Activated CD4-positive, alpha-beta T cell treated with anti-CD3 and anti-CD28 coated beads for 36 hours (primary cell): ENCODE results near the gene DENND5A. TPM values are rescaled to one million over a fixed set of nuclear protein-coding genes. Genes with fewer than 3 reads are reported as not detected.

Experiments used
- ATAC-seq: fragments of 200-7000 bp; cut with Tn5 transposase; one replicate; pipeline ENCODE4 v1.10.0; 2021; ENCODE audit warnings: mild to moderate bottlenecking, moderate library complexity
- CTCF ChIA-PET: fragments of 350-600 bp; sonication (Branson Sonifier 250); formaldehyde crosslinking; loops from one replicate; lab custom pipeline; 2021; ENCODE audit warnings: antibody characterized with exemption; lab: Charles Lee
- POLR2A ChIA-PET: fragments of 350-600 bp; sonication (Branson Sonifier 250); formaldehyde crosslinking; loops from one replicate; lab custom pipeline; 2021; ENCODE audit warnings: antibody characterized with exemption, inconsistent platforms; lab: Charles Lee
- DNase-seq: peaks from one replicate; pipeline ENCODE4 v3.0.0-alpha.2; 2020
- H3K27ac Mint-ChIP-seq: one replicate; pipeline ENCODE4 v1.8.0; 2021; ENCODE audit warnings: mixed read lengths
- H3K27me3 Mint-ChIP-seq: one replicate; pipeline ENCODE4 v1.8.0; 2021; ENCODE audit warnings: mixed read lengths
- H3K36me3 Mint-ChIP-seq: one replicate; pipeline ENCODE4 v1.8.0; 2021; ENCODE audit warnings: low read depth, mixed read lengths
- H3K4me1 Mint-ChIP-seq: one replicate; pipeline ENCODE4 v1.8.0; 2021; ENCODE audit warnings: mixed read lengths
- H3K4me3 Mint-ChIP-seq: one replicate; pipeline ENCODE4 v1.8.0; 2021; ENCODE audit warnings: mild to moderate bottlenecking, moderate library complexity, mixed read lengths
- H3K9me3 Mint-ChIP-seq: one replicate; pipeline ENCODE4 v1.8.0; 2021; ENCODE audit warnings: low read depth, mixed read lengths
- intact Hi-C, 2 experiments: fragments of 100-400 bp; cut with DNase I in 1 of 2; cut with micrococcal nuclease in 1 of 2; formaldehyde crosslinking; loops; one replicate each; pipeline versions ENCODE4 v1.14.2 to v1.15.1; 2022 to 2024; cut with DNase I, micrococcal nuclease
- total RNA-seq, 2 experiments: library from RNA; stranded (reverse); gene quantifications; one replicate each; pipeline ENCODE4 v1.2.3, GENCODE V29; 2021

Gene DENND5A
- total RNA-seq, 2 experiments from 2014 or later = 43.6 to 62.6 TPM

DNA sequence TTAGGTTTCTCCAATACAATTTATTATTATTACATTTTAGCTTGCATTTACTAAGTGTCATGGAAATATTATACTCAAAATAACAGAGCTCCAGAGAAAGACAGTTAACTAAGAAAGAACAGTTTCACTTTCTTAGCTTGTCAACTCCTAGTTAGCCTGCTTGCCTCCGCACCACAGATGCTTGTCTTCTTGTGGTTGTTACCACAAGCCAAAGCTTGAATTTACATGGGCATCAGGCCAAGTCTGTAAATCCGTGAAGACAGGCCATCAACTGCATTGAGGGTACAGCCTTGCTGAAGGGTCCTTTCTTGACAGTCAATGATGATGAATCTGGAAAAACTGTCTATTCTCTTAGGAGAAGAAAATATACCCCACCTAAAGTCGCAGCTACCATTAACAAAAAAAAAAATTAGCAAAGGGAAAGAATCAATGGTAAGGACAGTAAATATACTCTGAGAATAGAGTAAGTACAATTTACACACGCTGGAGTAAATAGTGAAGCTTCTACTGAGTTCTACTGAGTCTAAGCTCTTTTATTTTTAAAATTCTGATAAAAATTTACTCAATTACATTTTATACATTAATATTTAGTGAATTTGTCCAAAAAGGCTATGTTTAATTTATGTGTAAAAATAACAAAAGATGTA is 15.6 kb upstream of the DENND5A start:
- CTCF ChIA-PET = interaction anchor here (0.6 to 1.3 kb wide), 10 partner anchors 16 to 470 kb away, joined by 3 to 6 read pairs (median 4); no protein-coding TSS in a partner anchor
- intact Hi-C loops = loop anchor here (1.0 to 5.0 kb wide), 3 partner anchors 16 to 227 kb away; no protein-coding TSS in a partner anchor
- Mint-ChIP-seq H3K9me3 (no peaks in the 10 kb centered on the region), H3K4me3 (no peak overlapping the region), H3K27me3 (no peaks in the 10 kb centered on the region), H3K4me1 (peaks cover 14% of the 10 kb centered on the region), H3K36me3 (peaks cover 24% of the 10 kb centered on the region), H3K27ac (no peak overlapping the region)
- DNase-seq (peak; percentile 73), ATAC-seq (peak; percentile 95)
- POLR2A ChIA-PET = interaction anchor here (0.6 to 1.2 kb wide), 4 partner anchors 17 to 134 kb away, joined by 4 to 8 read pairs (median 4); no protein-coding TSS in a partner anchor

DNA sequence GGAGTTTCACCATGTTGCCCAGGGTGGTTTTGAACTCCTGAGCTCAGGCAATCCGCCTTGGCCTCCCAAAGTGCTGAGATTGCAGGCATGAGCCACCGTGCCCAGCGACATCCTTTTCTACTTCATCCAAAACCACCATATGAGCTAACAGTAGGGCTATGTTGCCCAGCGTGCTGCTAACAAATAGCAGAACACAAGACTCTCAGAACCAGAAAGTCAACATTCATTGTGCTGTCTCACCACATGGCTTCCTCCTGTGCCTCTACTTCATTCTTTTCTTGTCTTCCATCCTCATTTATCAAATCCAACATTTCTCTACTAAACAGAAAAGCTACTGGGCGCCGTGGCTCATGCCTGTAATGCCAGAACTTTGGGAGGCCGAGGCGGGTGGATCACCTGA is 12.0 kb upstream of the DENND5A start:
- Mint-ChIP-seq H3K27me3 (no peaks in the 10 kb centered on the region), H3K27ac (no peak overlapping the region), H3K4me3 (no peak overlapping the region), H3K4me1 (peaks cover 21% of the 10 kb centered on the region), H3K9me3 (no peaks in the 10 kb centered on the region), H3K36me3 (peaks cover 12% of the 10 kb centered on the region)
- POLR2A ChIA-PET = no interaction called here
- intact Hi-C loops = no loop called here
- DNase-seq (no peak), ATAC-seq (no peak)
- CTCF ChIA-PET = interaction anchor here (0.7 to 1.5 kb wide), 3 partner anchors 16 to 139 kb away, joined by 3 to 4 read pairs (median 3); no protein-coding TSS in a partner anchor

DNA sequence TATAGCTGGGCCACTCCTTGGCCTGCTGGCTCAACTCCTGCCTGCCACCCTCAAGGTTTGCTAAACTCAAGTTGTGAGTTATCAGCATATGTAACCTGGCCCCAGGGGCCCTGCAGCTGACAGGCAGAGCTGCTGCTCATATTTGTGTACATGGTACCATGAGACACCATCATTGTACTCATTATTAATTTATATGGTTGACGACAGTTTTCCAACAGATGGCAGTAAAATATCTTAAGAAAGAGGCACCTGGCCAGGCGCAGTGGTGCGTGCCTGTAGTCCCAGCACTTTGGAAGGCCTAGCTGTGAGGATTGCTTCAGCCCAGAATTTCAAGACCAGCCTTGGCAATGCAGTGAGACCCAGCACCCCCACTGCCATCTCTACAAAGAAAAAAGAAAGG is 11.4 kb upstream of the DENND5A start:
- Mint-ChIP-seq H3K4me1 (peaks cover 21% of the 10 kb centered on the region), H3K4me3 (no peak overlapping the region), H3K27me3 (no peaks in the 10 kb centered on the region), H3K9me3 (no peaks in the 10 kb centered on the region), H3K27ac (no peak overlapping the region), H3K36me3 (peaks cover 10% of the 10 kb centered on the region)
- POLR2A ChIA-PET = no interaction called here
- peak; percentile 28 for ATAC-seq
- DNase-seq = no peak
- intact Hi-C loops = no loop called here
- CTCF ChIA-PET = interaction anchor here (0.7 to 1.5 kb wide), 3 partner anchors 15 to 139 kb away, joined by 3 to 4 read pairs (median 3); no protein-coding TSS in a partner anchor

DNA sequence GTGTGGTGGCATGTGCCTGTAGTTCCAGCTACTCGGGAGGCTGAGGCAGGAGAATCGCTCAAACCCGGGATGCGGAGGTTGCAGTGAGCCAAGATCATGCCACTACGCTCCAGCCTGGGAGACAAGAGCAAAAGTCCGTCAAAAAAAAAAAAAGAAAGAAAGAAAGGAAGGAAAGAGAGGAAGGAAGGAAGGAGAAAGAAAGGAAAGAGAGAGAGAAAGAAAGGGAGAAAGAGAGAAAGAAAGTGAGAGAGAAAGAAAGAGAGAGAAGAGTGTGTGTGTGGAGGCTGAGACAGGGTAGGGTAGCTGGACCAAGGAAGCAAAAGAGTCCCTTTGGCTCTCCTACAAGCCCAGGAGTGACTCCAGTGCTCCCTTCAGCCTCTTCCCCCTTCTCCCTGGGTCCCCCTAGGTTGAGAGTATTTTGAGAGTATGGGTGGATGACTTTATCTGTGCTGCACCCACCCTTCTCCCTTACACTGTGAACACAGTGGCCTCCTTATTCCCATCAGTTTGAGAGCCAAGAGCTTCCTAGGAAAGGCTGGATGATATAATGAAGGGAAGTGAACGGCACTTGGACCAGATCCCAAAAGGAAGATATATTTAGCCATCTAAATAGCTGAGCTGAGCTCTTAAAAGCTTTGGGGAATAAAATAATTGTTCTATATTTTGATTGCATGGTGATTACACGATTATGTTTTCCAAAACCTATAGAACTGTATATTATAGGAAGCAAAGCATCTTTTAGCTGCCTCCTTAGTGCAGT is 9.5 kb upstream of the DENND5A start:
- CTCF ChIA-PET = interaction anchor here (1.0 kb wide), 1 partner anchor 256 kb away, joined by 4 read pairs; no protein-coding TSS in a partner anchor
- no peaks in the 10 kb centered on the region for H3K9me3 Mint-ChIP-seq
- no peaks in the 10 kb centered on the region for H3K36me3 Mint-ChIP-seq
- H3K27ac Mint-ChIP-seq = no peak overlapping the region
- POLR2A ChIA-PET = interaction anchor here (0.6 kb wide), 1 partner anchor 23 kb away, joined by 3 read pairs; no protein-coding TSS in a partner anchor
- intact Hi-C loops = no loop called here
- DNase-seq (no peak), ATAC-seq (no peak)
- H3K4me3 Mint-ChIP-seq = no peak overlapping the region
- peaks cover 7% of the 10 kb centered on the region for H3K4me1 Mint-ChIP-seq
- no peaks in the 10 kb centered on the region for H3K27me3 Mint-ChIP-seq

DNA sequence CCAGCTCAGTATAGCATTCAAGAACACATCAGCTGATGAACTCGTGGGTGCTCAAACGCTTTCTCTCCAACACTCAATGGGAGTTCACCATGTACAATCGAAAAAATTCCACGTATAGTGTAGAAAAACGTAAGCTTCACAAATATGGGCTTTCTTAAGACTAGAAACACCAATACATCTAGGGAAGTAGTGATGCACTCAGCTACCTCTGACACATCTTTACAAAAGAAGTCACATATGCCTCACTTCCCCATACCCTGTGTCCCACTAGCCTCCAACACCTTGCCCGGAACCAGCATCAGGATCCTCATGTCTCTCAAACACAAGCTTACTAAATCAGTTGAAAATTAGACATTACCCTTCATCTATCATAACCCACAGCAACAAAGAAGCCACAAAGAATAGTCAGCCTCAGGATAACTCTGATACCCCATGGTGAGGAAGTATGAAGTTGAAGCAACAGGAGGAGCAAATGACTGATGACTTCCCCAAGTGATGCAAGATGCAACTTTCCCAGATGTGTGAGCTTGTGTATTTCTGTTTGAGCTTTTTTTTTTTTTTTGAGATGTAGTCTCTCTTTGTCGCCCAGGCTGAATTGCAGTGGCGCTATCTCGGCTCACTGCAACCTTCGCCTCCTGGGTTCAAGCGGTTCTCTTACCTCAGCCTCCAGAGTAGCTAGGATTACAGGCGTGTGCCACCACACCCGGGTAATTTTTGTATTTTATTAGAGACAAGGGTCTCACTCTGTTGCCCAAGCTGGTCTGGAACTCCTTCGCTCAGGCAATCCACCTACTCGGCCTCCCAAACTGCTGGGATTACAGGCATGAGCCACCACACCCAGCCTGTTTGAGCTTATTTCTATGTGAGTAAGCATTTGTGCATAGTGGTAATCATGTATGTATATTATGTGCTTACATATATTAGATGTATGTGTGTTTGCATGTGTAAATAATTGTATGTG is 8.5 kb upstream of the DENND5A start:
- Mint-ChIP-seq H3K4me1 (peaks cover 7% of the 10 kb centered on the region), H3K9me3 (no peaks in the 10 kb centered on the region), H3K27ac (peak overlapping the region; percentile 21), H3K36me3 (no peaks in the 10 kb centered on the region), H3K27me3 (no peaks in the 10 kb centered on the region), H3K4me3 (no peak overlapping the region)
- ChIA-PET CTCF (interaction anchor here (0.5 to 1.2 kb wide), 9 partner anchors 8 to 1136 kb away, joined by 3 to 5 read pairs (median 3); no protein-coding TSS in a partner anchor), POLR2A (interaction anchor here (0.6 to 0.9 kb wide), 2 partner anchors 63 to 326 kb away, joined by 4 read pairs; no protein-coding TSS in a partner anchor)
- ATAC-seq (peak; percentile 73), DNase-seq (no peak)
- intact Hi-C loops = no loop called here

DNA sequence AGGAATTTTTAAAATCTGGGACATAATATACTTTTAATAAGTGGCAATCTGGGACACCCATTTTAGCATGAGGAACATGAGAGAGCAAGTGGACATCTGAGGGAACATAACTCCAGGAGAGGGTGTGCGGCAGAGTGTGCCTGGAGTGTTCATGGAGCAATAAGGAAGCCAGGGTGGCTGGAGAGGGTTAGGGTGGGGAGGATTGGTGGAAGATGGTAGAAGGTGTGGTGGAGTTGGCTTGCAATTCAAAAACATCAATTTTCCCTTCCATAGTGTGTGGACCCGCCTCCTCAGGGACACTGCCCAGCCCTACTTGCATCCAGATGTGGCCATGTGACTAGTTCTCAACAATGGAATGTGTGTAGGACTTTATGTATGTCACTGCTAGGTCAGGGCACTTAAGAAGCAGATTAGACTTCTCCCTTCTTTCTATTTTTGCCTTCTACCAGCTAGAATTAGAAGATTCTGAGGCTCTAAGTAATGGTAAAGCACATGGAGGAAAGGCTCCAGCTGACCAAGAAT is 4.4 kb upstream of the DENND5A start:
- Mint-ChIP-seq H3K36me3 (no peaks in the 10 kb centered on the region), H3K4me3 (no peak overlapping the region), H3K9me3 (no peaks in the 10 kb centered on the region), H3K27ac (no peak overlapping the region), H3K27me3 (peaks cover 6% of the 10 kb centered on the region), H3K4me1 (peaks cover 10% of the 10 kb centered on the region)
- DNase-seq = no peak
- CTCF ChIA-PET = interaction anchor here (0.6 kb wide), 1 partner anchor 44 kb away, joined by 3 read pairs; no protein-coding TSS in a partner anchor
- intact Hi-C loops = loop anchor here in 1 of 2 experiments (10.0 kb wide), 1 partner anchor 1035 kb away; the partner anchor contains the start of gene ADM
- POLR2A ChIA-PET = interaction anchor here (0.6 kb wide), 1 partner anchor 580 kb away, joined by 3 read pairs; no protein-coding TSS in a partner anchor
- ATAC-seq = no peak

DNA sequence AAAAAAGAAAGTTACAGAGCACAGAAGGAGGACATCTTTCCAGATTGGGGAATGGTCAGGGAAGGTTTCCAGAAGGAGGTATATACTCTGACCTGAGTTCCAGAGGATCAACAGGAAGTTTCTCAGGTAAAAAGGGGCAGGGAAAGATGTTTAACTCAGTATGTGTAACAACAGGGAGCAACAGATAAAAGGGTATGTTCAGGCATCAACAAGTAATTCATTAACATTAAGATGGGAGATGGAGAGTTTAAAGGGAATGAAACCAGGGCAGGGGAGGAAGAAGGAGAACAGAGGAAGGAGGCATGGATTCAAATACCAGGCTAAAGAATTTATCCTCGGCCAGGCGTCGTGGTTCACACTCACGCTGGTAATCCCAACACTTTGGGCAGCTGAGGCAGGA is 2.5 kb upstream of the DENND5A start:
- no peaks in the 10 kb centered on the region for H3K9me3 Mint-ChIP-seq
- H3K36me3 Mint-ChIP-seq = peaks cover 3% of the 10 kb centered on the region
- POLR2A ChIA-PET = no interaction called here
- intact Hi-C loops = loop anchor here in 1 of 2 experiments (10.0 kb wide), 1 partner anchor 1037 kb away; the partner anchor contains the start of gene ADM
- H3K27ac Mint-ChIP-seq = no peak overlapping the region
- H3K27me3 Mint-ChIP-seq = peaks cover 6% of the 10 kb centered on the region
- H3K4me1 Mint-ChIP-seq = peaks cover 14% of the 10 kb centered on the region
- CTCF ChIA-PET = no interaction called here
- DNase-seq = no peak
- ATAC-seq = no peak
- H3K4me3 Mint-ChIP-seq = no peak overlapping the region

DNA sequence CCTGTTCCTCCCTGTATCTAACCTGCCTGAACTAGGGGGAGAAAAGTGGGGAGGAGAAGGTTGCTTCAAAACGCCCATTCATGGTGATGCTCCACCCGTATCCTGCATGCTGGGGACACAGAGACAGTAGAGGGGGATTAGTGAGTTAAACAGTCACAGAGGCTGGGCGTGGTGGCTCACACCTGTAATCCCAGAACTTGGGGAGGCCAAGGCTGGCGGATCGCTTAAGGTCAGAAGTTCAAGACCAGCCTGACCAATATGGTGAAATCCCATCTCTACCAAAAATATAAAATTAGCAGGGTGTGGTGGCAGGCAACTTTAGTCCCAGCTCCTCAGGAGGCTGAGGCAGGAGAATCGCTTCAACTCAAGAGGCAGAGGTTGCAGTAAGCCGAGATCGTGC is 1.8 kb upstream of the DENND5A start:
- ChIA-PET POLR2A (interaction anchor here (0.6 kb wide), 1 partner anchor 96 kb away, joined by 3 read pairs; no protein-coding TSS in a partner anchor), CTCF (interaction anchor here (0.6 kb wide), 1 partner anchor 347 kb away, joined by 3 read pairs; no protein-coding TSS in a partner anchor)
- ATAC-seq = no peak
- Mint-ChIP-seq H3K4me1 (peaks cover 20% of the 10 kb centered on the region), H3K27me3 (peaks cover 6% of the 10 kb centered on the region), H3K36me3 (peaks cover 3% of the 10 kb centered on the region), H3K4me3 (no peak overlapping the region), H3K9me3 (no peaks in the 10 kb centered on the region), H3K27ac (no peak overlapping the region)
- intact Hi-C loops = loop anchor here in 1 of 2 experiments (10.0 kb wide), 1 partner anchor 1038 kb away; the partner anchor contains the start of gene ADM
- no peak for DNase-seq

DNA sequence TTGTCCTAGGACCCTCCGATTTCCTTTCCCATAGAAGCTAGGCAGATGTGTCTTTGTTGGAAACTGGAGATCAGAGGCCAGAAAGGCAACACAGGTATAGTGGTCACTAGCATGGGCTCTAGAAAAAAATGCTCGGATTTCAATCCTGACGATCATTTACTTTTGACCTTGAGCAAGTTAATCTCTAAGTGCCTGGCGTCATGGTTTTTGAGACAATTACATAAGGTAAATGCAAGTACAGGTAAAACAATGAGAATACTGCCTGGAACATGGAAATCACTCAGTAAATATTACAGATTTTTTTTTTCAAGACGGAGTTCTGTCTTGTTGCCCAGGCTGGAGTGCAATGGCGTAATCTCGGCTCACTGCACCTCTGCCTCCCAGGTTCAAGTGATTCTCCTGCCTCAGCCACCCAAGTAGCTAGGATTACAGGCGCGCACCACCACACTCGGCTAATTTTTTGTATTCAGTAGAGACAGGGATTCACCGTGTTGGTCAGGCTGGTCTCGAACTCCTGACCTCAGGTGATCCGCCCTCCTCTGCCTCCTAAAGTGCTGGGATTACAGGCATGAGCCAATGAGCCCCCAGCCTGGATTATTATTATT is 1.1 kb upstream of the DENND5A start:
- H3K36me3 Mint-ChIP-seq = peaks cover 3% of the 10 kb centered on the region
- peak overlapping the region; percentile 87 for H3K4me3 Mint-ChIP-seq
- H3K27me3 Mint-ChIP-seq = peaks cover 6% of the 10 kb centered on the region
- intact Hi-C loops = loop anchor here in 1 of 2 experiments (10.0 kb wide), 1 partner anchor 1039 kb away; the partner anchor contains the start of gene ADM
- no peaks in the 10 kb centered on the region for H3K9me3 Mint-ChIP-seq
- POLR2A ChIA-PET = interaction anchor here (0.6 to 1.5 kb wide), 2 partner anchors 96 kb away, joined by 3 read pairs; no protein-coding TSS in a partner anchor
- H3K27ac Mint-ChIP-seq = peak overlapping the region; percentile 70
- CTCF ChIA-PET = interaction anchor here (0.8 to 0.9 kb wide), 2 partner anchors 7 to 49 kb away, joined by 3 read pairs; no protein-coding TSS in a partner anchor
- DNase-seq = no peak
- H3K4me1 Mint-ChIP-seq = peaks cover 27% of the 10 kb centered on the region
- ATAC-seq = no peak
